Measurements from ENCODE around the gene UCMA. TPM values are rescaled to one million over a fixed set of nuclear protein-coding genes. Genes with fewer than 3 reads are reported as not detected.

Gene UCMA
- total and polyA plus RNA-seq, 8 donors = not detected

DNA sequence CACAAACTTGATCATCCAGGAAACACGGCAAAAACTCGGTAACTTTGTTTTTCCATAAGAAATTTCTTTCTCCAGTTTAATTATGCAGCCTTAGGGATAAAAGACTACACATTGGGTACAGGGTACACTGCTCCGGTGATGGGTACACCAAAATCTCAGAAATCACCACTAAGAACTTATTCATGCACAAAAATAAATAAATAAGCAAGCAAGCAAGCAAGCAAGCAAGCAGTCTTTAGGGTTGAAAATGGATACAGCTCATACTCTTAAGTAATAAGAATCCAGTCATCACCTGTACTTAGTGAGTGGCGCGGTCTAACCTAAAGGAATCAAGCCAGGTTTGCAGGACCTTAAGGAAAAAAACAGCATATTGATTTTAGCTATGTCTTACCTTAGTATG lies 42.8 kb downstream of the UCMA start:
- H3K27ac ChIP-seq = no peak overlapping the region
- 91 to 98% (median 94%) methylated on average over 5 of the region's 5 CpGs for WGBS, 5 donors
- H3K4me1 ChIP-seq = no peaks in the 10 kb centered on the region
- intact Hi-C loops (cut with DNase I; ENCODE audit: low total_unique reads) = no loop called here
- H3K4me3 ChIP-seq = no peak overlapping the region
- no peaks in the 10 kb centered on the region for H3K36me3 ChIP-seq
- H3K27me3 ChIP-seq = no peaks in the 10 kb centered on the region
- TF ChIP-seq POLR2A (IDR thresholded peaks at IDR 0.05) (no peak), POLR2AphosphoS5 (IDR thresholded peaks at IDR 0.05) (no peak)
- TF ChIP-seq, protein P1, sequence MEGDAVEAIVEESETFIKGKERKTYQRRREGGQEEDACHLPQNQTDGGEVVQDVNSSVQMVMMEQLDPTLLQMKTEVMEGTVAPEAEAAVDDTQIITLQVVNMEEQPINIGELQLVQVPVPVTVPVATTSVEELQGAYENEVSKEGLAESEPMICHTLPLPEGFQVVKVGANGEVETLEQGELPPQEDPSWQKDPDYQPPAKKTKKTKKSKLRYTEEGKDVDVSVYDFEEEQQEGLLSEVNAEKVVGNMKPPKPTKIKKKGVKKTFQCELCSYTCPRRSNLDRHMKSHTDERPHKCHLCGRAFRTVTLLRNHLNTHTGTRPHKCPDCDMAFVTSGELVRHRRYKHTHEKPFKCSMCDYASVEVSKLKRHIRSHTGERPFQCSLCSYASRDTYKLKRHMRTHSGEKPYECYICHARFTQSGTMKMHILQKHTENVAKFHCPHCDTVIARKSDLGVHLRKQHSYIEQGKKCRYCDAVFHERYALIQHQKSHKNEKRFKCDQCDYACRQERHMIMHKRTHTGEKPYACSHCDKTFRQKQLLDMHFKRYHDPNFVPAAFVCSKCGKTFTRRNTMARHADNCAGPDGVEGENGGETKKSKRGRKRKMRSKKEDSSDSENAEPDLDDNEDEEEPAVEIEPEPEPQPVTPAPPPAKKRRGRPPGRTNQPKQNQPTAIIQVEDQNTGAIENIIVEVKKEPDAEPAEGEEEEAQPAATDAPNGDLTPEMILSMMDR (IDR thresholded peaks at IDR 0.05) = no peak
- no peak for DNase-seq
- H3K9me3 ChIP-seq = no peaks in the 10 kb centered on the region

DNA sequence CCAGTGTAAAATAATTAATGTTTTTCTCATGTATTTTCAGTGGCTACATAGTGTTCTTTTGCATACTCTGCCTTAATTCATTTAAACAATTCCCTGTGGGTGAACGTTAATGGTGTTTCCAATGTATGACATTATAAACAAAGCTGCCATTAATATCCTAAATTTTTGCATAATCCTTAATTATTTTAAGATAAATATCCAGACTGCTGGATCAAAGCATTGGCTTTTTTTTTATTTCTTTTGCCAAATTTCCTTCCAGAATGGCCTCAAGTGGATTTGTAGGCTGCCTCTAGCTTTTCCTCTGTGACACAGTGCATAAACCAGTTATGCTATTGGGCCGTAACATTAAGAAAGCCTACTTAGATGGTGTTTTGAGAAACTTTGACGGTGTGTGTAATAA lies 43.4 kb downstream of the UCMA start:
- WGBS, 5 donors = 77 to 90% (median 84%) methylated on average over 3 of the region's 3 CpGs
- Histone ChIP-seq H3K9me3 (no peaks in the 10 kb centered on the region), H3K4me3 (no peak overlapping the region), H3K36me3 (no peaks in the 10 kb centered on the region), H3K27me3 (no peaks in the 10 kb centered on the region), H3K27ac (no peak overlapping the region), H3K4me1 (no peaks in the 10 kb centered on the region)
- TF ChIP-seq EP300 (IDR thresholded peaks at IDR 0.05) = no peak
- TF ChIP-seq POLR2A (IDR thresholded peaks at IDR 0.05) = no peak
- TF ChIP-seq, protein P1 (IDR thresholded peaks at IDR 0.05) = no peak
- no peak for TF ChIP-seq POLR2AphosphoS5 (IDR thresholded peaks at IDR 0.05)
- intact Hi-C loops (cut with DNase I; ENCODE audit: low total_unique reads) = no loop called here
- no peak for DNase-seq

DNA sequence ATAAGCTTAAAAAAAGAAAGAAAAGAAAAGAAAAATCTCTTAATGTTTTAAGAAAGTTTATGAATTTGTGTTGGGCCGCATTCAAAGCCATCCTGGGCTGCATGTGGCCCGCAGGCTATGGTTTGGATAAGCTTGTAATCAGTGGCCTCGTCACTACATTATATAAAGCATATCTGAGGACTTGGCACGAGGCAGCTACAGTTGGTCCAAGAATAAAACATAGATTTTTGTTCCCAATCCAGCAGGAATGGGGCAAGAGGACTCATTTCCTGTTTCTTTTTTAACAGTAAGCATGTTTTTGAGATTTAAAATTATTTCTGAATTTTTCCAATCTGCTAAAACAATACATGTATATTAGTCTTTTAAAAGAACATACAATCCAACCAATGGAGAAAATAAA lies 44.2 kb downstream of the UCMA start:
- Histone ChIP-seq H3K9me3 (no peaks in the 10 kb centered on the region), H3K4me3 (no peak overlapping the region), H3K36me3 (no peaks in the 10 kb centered on the region), H3K27ac (no peak overlapping the region), H3K27me3 (no peaks in the 10 kb centered on the region), H3K4me1 (peaks cover 0 to 3% (median 0%) of the 10 kb centered on the region in 4 donors)
- intact Hi-C loops (cut with DNase I; ENCODE audit: low total_unique reads) = no loop called here
- 21 to 60% (median 32%) methylated on average over 4 of the region's 4 CpGs for WGBS, 5 donors
- TF ChIP-seq EP300 (IDR thresholded peaks at IDR 0.05) = no peak
- no peak for TF ChIP-seq POLR2A (IDR thresholded peaks at IDR 0.05)
- TF ChIP-seq, protein P1 (IDR thresholded peaks at IDR 0.05) = no peak
- no peak for TF ChIP-seq POLR2AphosphoS5 (IDR thresholded peaks at IDR 0.05)
- DNase-seq = peak in 1 of 2 donors; percentile 38

DNA sequence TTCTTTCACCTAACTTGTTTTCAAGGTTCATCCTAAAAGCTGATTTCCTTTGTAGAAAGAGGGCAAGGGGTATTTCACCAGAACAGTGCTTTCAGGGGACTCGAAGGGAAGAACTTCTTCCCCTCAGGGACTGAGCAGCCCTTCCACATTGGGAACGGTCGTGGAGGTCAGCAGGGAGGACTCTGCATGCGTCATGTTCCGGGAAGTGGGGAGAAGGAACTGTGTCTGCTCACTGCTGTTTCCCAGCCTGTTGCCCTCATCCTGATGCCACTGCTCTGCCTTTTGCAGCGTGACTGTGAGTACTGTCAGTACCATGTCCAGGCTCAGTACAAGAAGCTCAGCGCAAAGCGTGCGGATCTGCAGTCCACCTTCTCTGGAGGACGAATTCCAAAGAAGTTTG lies 45.6 kb downstream of the UCMA start:
- no peaks in the 10 kb centered on the region for H3K27me3 ChIP-seq
- TF ChIP-seq, protein P1 (IDR thresholded peaks at IDR 0.05) = no peak
- TF ChIP-seq EP300 (IDR thresholded peaks at IDR 0.05) (no peak), POLR2A (IDR thresholded peaks at IDR 0.05) (no peak), POLR2AphosphoS5 (IDR thresholded peaks at IDR 0.05) (no peak)
- DNase-seq = no peak
- H3K36me3 ChIP-seq = no peaks in the 10 kb centered on the region
- H3K4me3 ChIP-seq = no peak overlapping the region
- intact Hi-C loops (cut with DNase I; ENCODE audit: low total_unique reads) = no loop called here
- WGBS, 5 donors = 94 to 96% (median 95%) methylated on average over 10 of the region's 10 CpGs
- H3K9me3 ChIP-seq = no peaks in the 10 kb centered on the region
- peaks cover 0 to 6% (median 0%) of the 10 kb centered on the region in 4 donors for H3K4me1 ChIP-seq
- no peak overlapping the region for H3K27ac ChIP-seq
